Tibial nerve (tissue), 4 donors: ENCODE results near the gene SPTAN1. TPM values are rescaled to one million over a fixed set of nuclear protein-coding genes. Genes with fewer than 3 reads are reported as not detected.

ENCODE experiments used
- DNase-seq, 2 donors: peaks; one replicate each; pipeline ENCODE4 v3.0.0-alpha.2; 2019; ENCODE audit warnings: low spot score in 2 of 2
- H3K27ac ChIP-seq, 4 donors: fragments of 200-600 bp; sonication (generic) in 3 of 4; one replicate each; pipeline ENCODE4 v1.5.1; 2017 to 2019; ENCODE audit warnings: mild to moderate bottlenecking in 1 of 4
- H3K27me3 ChIP-seq, 2 donors: fragments of 200-600 bp; sonication (generic) in 1 of 2; one replicate each; pipeline versions ENCODE4 v1.5.1 to v1.6.0; 2017 to 2019
- H3K36me3 ChIP-seq, 3 donors: fragments of 200-600 bp; sonication (generic); one replicate each; pipeline ENCODE4 v1.5.1; 2018 to 2019
- H3K4me1 ChIP-seq, 4 donors: fragments of 200-600 bp; sonication (generic) in 3 of 4; one replicate each; pipeline ENCODE4 v1.5.1; 2017 to 2019
- H3K4me3 ChIP-seq, 4 donors: fragments of 200-600 bp; sonication (generic) in 3 of 4; one replicate each; pipeline ENCODE4 v1.5.1; 2017 to 2019; ENCODE audit warnings: mild to moderate bottlenecking in 1 of 4, moderate library complexity in 1 of 4
- H3K9me3 ChIP-seq, 4 donors: fragments of 200-600 bp; sonication (generic) in 3 of 4; one replicate each; pipeline ENCODE4 v1.5.1; 2017 to 2019
- CTCF ChIP-seq, 5 experiments: fragments of 200-600 bp in 3 of 5; fragments of 450-650 bp in 2 of 5; sonication (generic) in 3 of 5; IDR thresholded peaks; one replicate each; pipeline ENCODE4 v1.5.1; 2016 to 2019; ENCODE audit warnings: antibody characterized with exemption in 5 of 5, mild to moderate bottlenecking in 3 of 5, moderate library complexity in 2 of 5
- EP300 ChIP-seq, 2 donors: sonication (generic); formaldehyde crosslinking; IDR thresholded peaks; one replicate each; pipeline ENCODE4 v1.6.1; 2017; ENCODE audit warnings: antibody characterized with exemption in 2 of 2, mild to moderate bottlenecking in 1 of 2
- POLR2A ChIP-seq, 2 donors: fragments of 450-650 bp; IDR thresholded peaks; one replicate each; pipeline ENCODE4 v1.6.1; 2017; ENCODE audit warnings: antibody characterized with exemption in 2 of 2, mild to moderate bottlenecking in 2 of 2, moderate library complexity in 2 of 2
- WGBS, 2 donors: methylation state at CpG; one replicate each; pipeline ENCODE4 v1.1.5; 2018; 5-methylcytosine and 5-hydroxymethylcytosine counted together
- total RNA-seq, 4 donors: library from RNA; depleted of rRNA; stranded (reverse); fragments of >200 nt; gene quantifications; one replicate each; pipeline ENCODE4 v1.1.0, GENCODE V29; 2016

The SPTAN1 gene
- total RNA-seq, 4 donors from 2014 or later = 491 to 540 (median 508) TPM

- whole genome bisulfite sequencing, 2 donors = 62 to 64% methylated on average over 15 to 17 of the region's 17 CpGs
- no peaks in the 10 kb centered on the region for H3K9me3 ChIP-seq
- H3K27me3 ChIP-seq = no peaks in the 10 kb centered on the region
- TF ChIP-seq EP300 (IDR thresholded peaks at IDR 0.05) (no peak), CTCF (IDR thresholded peaks at IDR 0.05) (no peak), POLR2A (IDR thresholded peaks at IDR 0.05) (no peak)
- H3K4me3 ChIP-seq = no peak overlapping the region
- peak; percentile 44 to 51 for DNase-seq
- peaks cover 4 to 100% (median 63%) of the 10 kb centered on the region in 3 donors for H3K36me3 ChIP-seq
- H3K4me1 ChIP-seq = peaks cover 0 to 49% (median 3%) of the 10 kb centered on the region in 4 donors
- H3K27ac ChIP-seq = peak overlapping the region in 2 of 4 donors; percentile 37 to 69
Observed at GRCh38 chr9:128628471-128629048, 76.2 kb downstream of the SPTAN1 start.

- no peak overlapping the region for H3K4me3 ChIP-seq
- DNase-seq = no peak
- peak overlapping the region in 2 of 4 donors; percentile 37 to 69 for H3K27ac ChIP-seq
- no peaks in the 10 kb centered on the region for H3K9me3 ChIP-seq
- no peaks in the 10 kb centered on the region for H3K27me3 ChIP-seq
- 82 to 83% methylated on average over 10 of the region's 10 CpGs for WGBS, 2 donors
- H3K4me1 ChIP-seq = peaks cover 0 to 53% (median 3%) of the 10 kb centered on the region in 4 donors
- peaks cover 4 to 100% (median 65%) of the 10 kb centered on the region in 3 donors for H3K36me3 ChIP-seq
- TF ChIP-seq EP300 (IDR thresholded peaks at IDR 0.05) (no peak), POLR2A (IDR thresholded peaks at IDR 0.05) (no peak), CTCF (IDR thresholded peaks at IDR 0.05) (no peak)
Observed at GRCh38 chr9:128629136-128629535, 76.7 kb downstream of the SPTAN1 start.

GRCh38 chr9:128629852-128630545, 77.6 kb downstream of the SPTAN1 start:
- 59 to 64% methylated on average over 8 to 9 of the region's 9 CpGs for WGBS, 2 donors

GRCh38 chr9:128631636-128632035, 79.2 kb downstream of the SPTAN1 start:
- TF ChIP-seq POLR2A (IDR thresholded peaks at IDR 0.05) (no peak), CTCF (IDR thresholded peaks at IDR 0.05) (no peak), EP300 (IDR thresholded peaks at IDR 0.05) (no peak)
- H3K36me3 ChIP-seq = peaks cover 4 to 82% (median 43%) of the 10 kb centered on the region in 3 donors
- H3K9me3 ChIP-seq = no peaks in the 10 kb centered on the region
- peaks cover 0 to 60% (median 21%) of the 10 kb centered on the region in 4 donors for H3K4me1 ChIP-seq
- DNase-seq = no peak
- H3K4me3 ChIP-seq = no peak overlapping the region
- H3K27ac ChIP-seq = no peak overlapping the region
- WGBS, 2 donors = 89 to 91% methylated on average over 9 of the region's 9 CpGs
- H3K27me3 ChIP-seq = no peaks in the 10 kb centered on the region

More at GRCh38 chr9:128629852-128630545, 77.6 kb downstream of the SPTAN1 start:
- no peak overlapping the region for H3K4me3 ChIP-seq
- no peaks in the 10 kb centered on the region for H3K27me3 ChIP-seq
- no peaks in the 10 kb centered on the region for H3K9me3 ChIP-seq
- DNase-seq = no peak
- H3K4me1 ChIP-seq = peaks cover 0 to 59% (median 9%) of the 10 kb centered on the region in 4 donors
- peaks cover 4 to 99% (median 57%) of the 10 kb centered on the region in 3 donors for H3K36me3 ChIP-seq
- peak overlapping the region in 2 of 4 donors; percentile 60 to 69 for H3K27ac ChIP-seq
- TF ChIP-seq POLR2A (IDR thresholded peaks at IDR 0.05) (no peak), EP300 (IDR thresholded peaks at IDR 0.05) (no peak), CTCF (IDR thresholded peaks at IDR 0.05) (no peak)

- Histone ChIP-seq H3K27ac (peak overlapping the region in 1 of 4 donors; percentile 42), H3K9me3 (no peaks in the 10 kb centered on the region), H3K36me3 (peaks cover 4 to 81% (median 39%) of the 10 kb centered on the region in 3 donors), H3K27me3 (no peaks in the 10 kb centered on the region), H3K4me3 (no peak overlapping the region), H3K4me1 (peaks cover 0 to 60% (median 21%) of the 10 kb centered on the region in 4 donors)
- 88 to 94% methylated on average over 8 to 10 of the region's 10 CpGs for WGBS, 2 donors
- no peak for DNase-seq
- no peak for TF ChIP-seq CTCF (IDR thresholded peaks at IDR 0.05)
- TF ChIP-seq EP300 (IDR thresholded peaks at IDR 0.05) = no peak
- TF ChIP-seq POLR2A (IDR thresholded peaks at IDR 0.05) = no peak
Observed at GRCh38 chr9:128632066-128632465, 79.7 kb downstream of the SPTAN1 start.
